ENCODE results near the gene NRDE2.

- no peak for TF ChIP-seq CTCF (IDR thresholded peaks at IDR 0.05)
- TF ChIP-seq POLR2AphosphoS5 (IDR thresholded peaks at IDR 0.05; ENCODE audit: low read depth, low read length), result no peak
Observed at GRCh38 chr14:90374813-90375212, 43.1 kb upstream of the NRDE2 start.
